ENCODE results near the gene PEX19.
A peak's percentile ranks its signal among the peaks of the same experiment; 100 is the strongest.
"Not testable (repeated sequence)": the region's sequence is repeated elsewhere in the genome, so short reads cannot be mapped to it uniquely, and the experiment has no call there.

Gene PEX19

DNA sequence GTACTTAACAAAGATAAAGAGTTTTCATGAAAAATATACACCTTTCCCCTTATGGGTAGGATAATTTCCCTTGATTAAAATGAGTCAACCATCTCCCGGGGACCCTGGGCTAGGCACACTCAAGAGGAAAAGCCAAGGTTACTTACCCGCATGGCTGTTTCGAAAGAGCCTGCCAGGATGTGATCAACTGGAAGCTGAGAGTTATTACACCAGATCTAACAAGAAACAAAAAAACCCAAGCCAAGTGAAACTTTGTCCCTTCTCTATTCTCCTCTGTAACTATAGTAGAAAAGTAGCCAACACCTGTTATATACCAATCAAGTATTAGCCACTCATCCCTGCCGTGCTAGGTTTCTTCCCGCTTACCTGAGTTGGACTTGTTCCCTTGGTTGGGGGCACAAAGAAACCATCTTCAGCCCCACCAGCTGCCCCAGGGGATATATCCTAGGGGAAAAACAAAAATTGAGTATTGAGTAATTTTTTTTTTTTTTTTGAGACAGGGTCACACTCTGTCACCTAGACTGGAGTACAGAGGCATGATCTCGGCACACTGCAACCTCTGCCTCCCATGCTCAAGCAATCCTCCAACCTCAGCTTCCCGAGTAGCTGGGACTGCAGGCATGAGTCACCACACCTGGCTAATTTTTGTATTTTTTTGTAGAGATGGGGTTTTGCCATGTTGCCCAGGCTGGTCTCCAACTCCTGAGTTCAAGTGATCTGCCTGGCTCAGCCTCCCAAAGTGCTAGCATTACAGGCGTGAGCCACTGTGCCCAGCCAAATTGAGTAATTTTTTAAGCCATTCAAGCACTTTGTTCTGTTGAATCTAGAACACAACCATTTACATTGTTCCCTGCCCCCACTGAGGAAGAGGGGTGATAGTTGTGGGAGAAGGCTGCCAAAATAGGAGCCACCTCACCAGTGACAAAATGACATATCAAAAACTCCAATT, 8.4 kb upstream of the PEX19 start:
- ATAC-seq = no peak
- Mint-ChIP-seq H3K27ac (no peak overlapping the region), H3K27me3 (no peaks in the 10 kb centered on the region)

DNA sequence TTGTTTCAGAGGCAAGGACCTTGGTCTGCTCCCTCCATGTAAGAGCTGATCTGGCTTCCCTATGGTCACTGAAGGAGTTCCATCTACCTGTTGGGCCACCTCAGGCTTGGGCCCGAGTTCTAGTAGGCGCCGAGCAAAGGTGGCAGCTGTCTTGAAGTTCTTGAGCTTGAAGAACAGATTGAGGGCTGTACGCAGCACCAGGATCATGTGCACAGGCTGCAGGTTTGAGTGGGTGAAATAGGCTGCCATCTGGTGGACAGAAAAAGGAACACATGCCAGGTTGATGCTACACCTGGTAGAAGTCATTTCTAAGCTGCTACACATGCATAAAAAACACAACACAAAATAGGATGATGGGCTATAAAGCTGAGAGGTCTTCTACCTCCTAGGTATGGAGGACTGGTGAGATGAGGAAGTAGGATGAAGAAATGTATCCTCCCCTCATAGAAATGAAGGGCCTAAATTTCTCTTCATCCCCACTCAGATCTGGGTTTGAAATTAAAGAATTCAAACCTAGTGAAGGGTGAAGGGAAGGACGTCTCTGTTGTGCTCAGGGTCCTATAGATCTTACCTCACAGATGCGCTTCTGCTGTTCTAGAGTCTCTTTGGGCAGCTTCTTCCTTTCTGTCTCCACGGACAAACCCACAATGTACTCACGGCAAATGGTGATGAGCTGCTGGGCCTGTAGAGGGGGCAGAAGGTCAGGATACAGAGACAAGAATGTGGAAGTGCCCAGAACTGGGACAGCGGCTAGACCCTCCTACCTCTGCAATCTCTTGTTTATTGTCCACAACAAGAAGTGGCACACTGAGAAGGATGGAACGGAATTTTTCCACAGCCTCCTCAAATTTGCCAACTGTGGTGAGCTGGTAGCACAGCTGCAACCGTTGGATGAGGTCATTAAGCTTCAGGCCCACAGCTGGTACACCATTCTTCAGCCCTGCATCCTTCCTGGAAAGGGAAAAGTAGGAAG, 6.6 kb upstream of the PEX19 start:
- peaks cover 49% of the 10 kb centered on the region for H3K36me3 Mint-ChIP-seq (ENCODE audit: low read depth)
- H3K27ac Mint-ChIP-seq = no peak overlapping the region

More for the DNA sequence above, 8.4 kb upstream of the PEX19 start:
- no peaks in the 10 kb centered on the region for H3K4me1 Mint-ChIP-seq
- no peaks in the 10 kb centered on the region for H3K9me3 Mint-ChIP-seq
- no peak for DNase-seq
- H3K36me3 Mint-ChIP-seq (ENCODE audit: low read depth) = peaks cover 63% of the 10 kb centered on the region
- no peak overlapping the region for H3K4me3 Mint-ChIP-seq

DNA sequence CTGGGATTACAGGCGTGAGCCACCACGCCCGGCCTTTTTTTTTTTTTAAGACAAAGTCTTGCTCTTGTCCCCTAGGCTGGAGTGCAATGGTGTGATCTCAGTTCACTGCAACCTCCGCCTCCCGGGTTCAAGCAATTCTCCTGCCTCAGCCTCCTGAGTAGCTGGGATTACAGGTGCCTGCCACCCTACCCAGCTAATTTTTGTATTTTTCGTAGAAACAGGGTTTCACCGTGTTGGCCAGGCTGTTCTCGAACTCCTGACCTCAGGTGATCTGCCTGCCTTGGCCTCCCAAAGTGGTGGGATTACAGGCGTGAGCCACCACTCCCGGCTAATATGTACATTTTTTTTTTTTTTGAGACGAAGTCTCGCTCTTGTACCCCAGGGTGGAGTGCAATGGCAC, 2.8 kb upstream of the PEX19 start:
- H3K9me3 Mint-ChIP-seq, H3K27ac Mint-ChIP-seq, DNase-seq, H3K4me3 Mint-ChIP-seq, ATAC-seq, H3K27me3 Mint-ChIP-seq: not testable (repeated sequence)
- Mint-ChIP-seq H3K4me1 (peaks cover 25% of the 10 kb centered on the region), H3K36me3 (ENCODE audit: low read depth) (peaks cover 30% of the 10 kb centered on the region)

More for the DNA sequence above, 6.6 kb upstream of the PEX19 start:
- no peaks in the 10 kb centered on the region for H3K9me3 Mint-ChIP-seq
- no peaks in the 10 kb centered on the region for H3K4me1 Mint-ChIP-seq
- peak; percentile 57 for DNase-seq
- no peaks in the 10 kb centered on the region for H3K27me3 Mint-ChIP-seq
- H3K4me3 Mint-ChIP-seq = no peak overlapping the region
- ATAC-seq = peak; percentile 88

DNA sequence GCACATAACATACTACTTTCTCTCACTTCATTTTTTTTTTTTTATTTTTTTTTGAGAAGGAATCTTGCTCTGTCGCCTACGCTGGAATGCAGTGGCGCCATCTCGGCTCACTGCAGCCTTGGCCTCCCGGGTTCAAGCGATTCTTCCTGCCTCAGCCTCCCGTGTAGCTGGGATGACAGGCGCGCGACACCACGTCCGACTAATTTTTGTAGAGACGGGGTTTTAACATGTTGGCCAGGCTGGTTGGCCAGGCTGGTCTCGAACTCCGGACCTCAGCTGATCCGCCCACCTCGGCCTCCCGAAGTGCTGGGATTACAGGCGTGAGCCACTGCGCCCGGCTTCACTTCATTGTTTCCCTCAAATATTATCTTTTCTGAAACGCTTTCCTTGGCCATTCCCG, 573 bp upstream of the PEX19 start:
- peaks cover 17% of the 10 kb centered on the region for H3K36me3 Mint-ChIP-seq (ENCODE audit: low read depth)
- no peaks in the 10 kb centered on the region for H3K9me3 Mint-ChIP-seq
- ATAC-seq (no peak), DNase-seq (no peak)
- peaks cover 25% of the 10 kb centered on the region for H3K4me1 Mint-ChIP-seq
- H3K27ac Mint-ChIP-seq = no peak overlapping the region
- H3K27me3 Mint-ChIP-seq = no peaks in the 10 kb centered on the region
- peak overlapping the region; percentile 98 for H3K4me3 Mint-ChIP-seq

DNA sequence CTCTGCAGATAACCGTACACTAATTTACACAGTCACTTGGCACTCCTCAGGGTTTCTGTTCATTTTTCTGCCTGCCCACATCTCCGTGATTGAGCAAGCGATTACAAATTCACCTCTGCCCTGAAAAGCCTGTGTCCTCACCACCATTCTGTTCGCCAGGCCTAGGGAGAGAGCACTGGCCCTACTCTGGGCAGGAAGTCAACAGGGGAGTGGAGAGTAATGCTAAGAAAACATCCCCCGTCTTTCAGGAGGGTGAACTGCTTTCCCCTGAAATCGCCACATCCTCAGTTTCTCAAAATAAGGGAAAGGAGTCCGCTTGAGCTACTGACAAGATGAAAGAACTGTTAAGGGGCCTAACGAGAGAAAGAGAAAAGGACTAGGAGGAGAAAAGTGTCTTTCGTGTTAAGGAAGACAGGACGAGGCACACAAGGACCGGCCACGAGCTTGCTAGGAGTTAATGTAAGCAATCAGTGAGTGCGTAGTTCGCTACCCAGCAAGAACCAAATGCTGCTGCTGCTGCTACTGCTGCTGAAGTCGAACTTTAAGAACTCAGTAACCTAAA, 632 bp downstream of the PEX19 start:
- Mint-ChIP-seq H3K4me3 (peak overlapping the region; percentile 98), H3K27me3 (no peaks in the 10 kb centered on the region), H3K4me1 (peaks cover 25% of the 10 kb centered on the region), H3K27ac (peak overlapping the region; percentile 95), H3K36me3 (ENCODE audit: low read depth) (peaks cover 15% of the 10 kb centered on the region), H3K9me3 (no peaks in the 10 kb centered on the region)
- peak; percentile 29 for ATAC-seq
- no peak for DNase-seq

DNA sequence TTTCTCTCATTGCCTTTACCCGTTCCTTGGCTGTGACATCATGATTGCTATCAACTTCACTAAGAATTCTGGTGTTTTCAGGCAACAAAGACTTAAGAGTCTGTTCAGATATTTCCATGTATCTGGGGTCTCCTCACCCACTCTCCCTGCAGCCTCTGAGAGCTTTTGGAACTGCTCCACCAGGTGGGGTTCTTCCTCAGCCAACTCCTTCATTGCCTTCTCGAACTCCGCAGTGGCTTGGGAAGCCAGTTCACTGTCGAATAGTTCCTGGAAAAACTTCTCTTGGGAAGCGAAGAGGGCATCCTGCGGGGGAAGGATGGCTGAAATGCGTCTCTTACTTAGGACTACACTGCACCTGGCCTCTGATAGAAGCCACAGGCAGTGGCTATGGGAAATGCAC, 2.1 kb downstream of the PEX19 start:
- H3K27me3 Mint-ChIP-seq = no peaks in the 10 kb centered on the region
- H3K36me3 Mint-ChIP-seq (ENCODE audit: low read depth) = peaks cover 17% of the 10 kb centered on the region
- no peaks in the 10 kb centered on the region for H3K9me3 Mint-ChIP-seq
- H3K4me1 Mint-ChIP-seq = peaks cover 25% of the 10 kb centered on the region
- H3K4me3 Mint-ChIP-seq = no peak overlapping the region
- H3K27ac Mint-ChIP-seq = peak overlapping the region; percentile 40
- ATAC-seq (no peak), DNase-seq (no peak)

DNA sequence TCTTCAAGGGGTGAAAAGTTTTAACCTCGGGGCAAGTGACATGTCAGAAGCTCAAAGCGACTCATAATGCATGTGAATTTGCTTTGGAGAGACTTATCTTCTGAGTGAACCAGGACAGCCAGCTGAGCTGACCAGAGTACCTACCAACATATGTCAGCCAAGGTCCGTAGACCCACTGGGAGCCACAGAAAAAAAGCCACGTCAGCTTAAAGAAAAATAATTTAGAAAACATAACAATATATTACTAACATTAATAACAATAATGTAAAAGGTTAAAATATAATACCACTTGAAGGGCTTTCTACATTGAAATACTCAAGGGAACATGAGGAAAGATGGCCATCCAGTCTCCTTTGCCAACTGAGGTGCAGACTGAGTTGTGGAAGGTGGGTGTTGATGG, 6.9 kb downstream of the PEX19 start:
- DNase-seq (no peak), ATAC-seq (no peak)
- no peak overlapping the region for H3K4me3 Mint-ChIP-seq
- H3K27me3 Mint-ChIP-seq = no peaks in the 10 kb centered on the region
- H3K36me3 Mint-ChIP-seq (ENCODE audit: low read depth) = peaks cover 20% of the 10 kb centered on the region
- no peaks in the 10 kb centered on the region for H3K9me3 Mint-ChIP-seq
- no peaks in the 10 kb centered on the region for H3K4me1 Mint-ChIP-seq
- no peak overlapping the region for H3K27ac Mint-ChIP-seq

DNA sequence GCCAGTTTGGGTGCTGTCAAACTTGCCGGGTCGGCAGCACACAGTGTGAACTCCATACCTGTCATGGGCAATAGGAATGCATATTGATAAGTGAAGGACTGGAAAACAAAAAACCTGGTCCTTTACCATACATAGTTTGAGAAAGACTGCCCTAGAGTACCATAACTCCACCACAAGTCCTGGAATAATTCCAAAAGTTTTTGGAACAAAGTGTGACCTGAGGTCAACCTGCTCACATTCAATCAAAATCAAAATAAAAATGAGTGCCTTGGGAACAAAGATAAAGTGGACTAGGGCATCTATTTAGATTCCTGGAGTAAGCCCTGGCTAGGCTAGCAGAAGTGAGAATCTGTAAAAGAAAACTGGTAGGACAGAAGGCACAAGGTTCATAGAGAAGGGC, 7.6 kb downstream of the PEX19 start:
- Mint-ChIP-seq H3K4me1 (no peaks in the 10 kb centered on the region), H3K36me3 (ENCODE audit: low read depth) (peaks cover 18% of the 10 kb centered on the region), H3K27ac (no peak overlapping the region), H3K4me3 (no peak overlapping the region), H3K9me3 (no peaks in the 10 kb centered on the region), H3K27me3 (no peaks in the 10 kb centered on the region)
- no peak for ATAC-seq
- no peak for DNase-seq

DNA sequence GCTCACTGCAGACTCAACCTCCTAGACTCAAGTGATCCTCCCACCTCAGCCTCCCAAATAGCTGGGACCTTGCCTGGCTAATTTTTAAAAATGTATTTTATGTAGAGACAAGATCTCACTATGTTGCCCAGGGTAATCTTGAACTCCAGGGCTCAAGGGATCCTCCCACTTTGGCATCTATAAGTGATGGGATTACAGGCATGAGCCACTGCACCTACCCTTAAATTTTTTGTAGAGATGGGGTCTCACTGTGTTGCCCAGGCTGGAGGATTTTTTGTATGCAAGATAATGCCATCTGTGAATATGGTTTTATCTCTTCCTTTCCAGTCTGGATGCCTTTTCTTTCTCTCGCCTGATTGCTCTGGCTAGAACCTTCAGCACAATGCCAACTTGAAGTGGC, 13.9 kb downstream of the PEX19 start:
- Mint-ChIP-seq H3K27me3 (no peaks in the 10 kb centered on the region), H3K4me1 (no peaks in the 10 kb centered on the region), H3K27ac (no peak overlapping the region), H3K4me3 (no peak overlapping the region), H3K36me3 (ENCODE audit: low read depth) (no peaks in the 10 kb centered on the region), H3K9me3 (no peaks in the 10 kb centered on the region)
- no peak for DNase-seq
- ATAC-seq = no peak

DNA sequence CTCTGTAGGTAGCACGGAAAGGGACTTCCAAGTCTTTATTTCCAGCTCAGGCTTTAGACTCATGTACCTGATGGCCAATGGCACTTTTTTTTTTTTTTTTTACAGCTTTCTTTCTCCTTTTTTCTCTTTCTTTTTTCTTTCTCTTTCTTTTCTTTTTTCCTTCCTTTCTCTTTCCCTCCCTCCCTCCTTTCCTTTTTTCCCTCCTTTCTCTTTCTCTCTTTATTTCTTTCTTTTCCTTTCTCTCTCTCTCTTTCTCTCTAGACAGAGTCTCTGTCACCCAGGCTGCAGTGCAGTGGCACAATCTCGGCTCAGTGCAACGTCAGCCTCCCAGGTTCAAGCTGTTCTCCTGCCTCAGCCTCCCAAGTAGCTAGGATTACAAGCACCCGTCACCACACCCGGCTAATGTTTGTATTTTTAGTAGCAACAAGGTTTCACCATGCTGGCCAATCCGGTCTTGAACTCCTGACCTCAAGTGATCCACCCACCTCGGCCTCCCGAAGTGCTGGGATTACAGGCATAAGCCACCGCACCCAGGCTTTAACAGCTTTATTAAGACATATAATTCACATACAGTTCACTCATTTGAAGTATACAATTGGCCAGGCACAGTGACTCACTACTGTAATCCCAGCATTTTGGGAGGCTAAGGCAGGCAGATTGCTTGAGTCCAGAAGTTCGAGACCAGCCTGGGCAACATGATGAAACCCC, 17.5 kb downstream of the PEX19 start:
- no peak overlapping the region for H3K4me3 Mint-ChIP-seq
- no peak for DNase-seq
- H3K27ac Mint-ChIP-seq = no peak overlapping the region
- H3K4me1 Mint-ChIP-seq = peaks cover 16% of the 10 kb centered on the region
- H3K27me3 Mint-ChIP-seq = peaks cover under 1% of the 10 kb centered on the region
- H3K36me3 Mint-ChIP-seq (ENCODE audit: low read depth) = no peaks in the 10 kb centered on the region
- no peak for ATAC-seq
- no peaks in the 10 kb centered on the region for H3K9me3 Mint-ChIP-seq

DNA sequence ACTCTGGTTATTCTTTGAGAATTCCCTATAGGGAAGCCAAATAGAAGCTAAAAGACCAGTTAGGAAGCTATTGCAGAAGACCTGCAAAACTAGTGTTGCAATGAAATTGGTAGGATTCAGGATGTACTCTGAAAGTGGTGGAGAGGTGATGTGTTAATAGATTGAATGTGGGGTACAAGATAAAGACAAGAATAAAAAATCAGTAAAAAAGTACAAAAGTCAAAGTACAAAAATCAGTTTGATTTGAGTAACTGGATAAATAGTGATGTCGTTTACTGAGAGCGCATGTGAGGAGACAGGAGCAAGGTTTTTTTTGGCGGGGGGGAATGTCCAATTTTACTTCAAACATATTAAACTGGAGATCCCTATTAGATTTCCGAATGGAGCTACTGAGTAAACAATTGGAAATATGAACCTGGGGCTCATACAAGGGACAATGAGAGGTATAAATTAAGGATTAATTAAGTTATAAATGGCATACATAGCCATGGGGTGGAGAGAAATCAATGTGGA, 20.1 kb downstream of the PEX19 start:
- Mint-ChIP-seq H3K36me3 (ENCODE audit: low read depth) (peaks cover 14% of the 10 kb centered on the region), H3K27ac (no peak overlapping the region), H3K4me3 (no peak overlapping the region), H3K27me3 (peaks cover 2% of the 10 kb centered on the region), H3K9me3 (no peaks in the 10 kb centered on the region), H3K4me1 (peaks cover 38% of the 10 kb centered on the region)
- DNase-seq (no peak), ATAC-seq (no peak)

DNA sequence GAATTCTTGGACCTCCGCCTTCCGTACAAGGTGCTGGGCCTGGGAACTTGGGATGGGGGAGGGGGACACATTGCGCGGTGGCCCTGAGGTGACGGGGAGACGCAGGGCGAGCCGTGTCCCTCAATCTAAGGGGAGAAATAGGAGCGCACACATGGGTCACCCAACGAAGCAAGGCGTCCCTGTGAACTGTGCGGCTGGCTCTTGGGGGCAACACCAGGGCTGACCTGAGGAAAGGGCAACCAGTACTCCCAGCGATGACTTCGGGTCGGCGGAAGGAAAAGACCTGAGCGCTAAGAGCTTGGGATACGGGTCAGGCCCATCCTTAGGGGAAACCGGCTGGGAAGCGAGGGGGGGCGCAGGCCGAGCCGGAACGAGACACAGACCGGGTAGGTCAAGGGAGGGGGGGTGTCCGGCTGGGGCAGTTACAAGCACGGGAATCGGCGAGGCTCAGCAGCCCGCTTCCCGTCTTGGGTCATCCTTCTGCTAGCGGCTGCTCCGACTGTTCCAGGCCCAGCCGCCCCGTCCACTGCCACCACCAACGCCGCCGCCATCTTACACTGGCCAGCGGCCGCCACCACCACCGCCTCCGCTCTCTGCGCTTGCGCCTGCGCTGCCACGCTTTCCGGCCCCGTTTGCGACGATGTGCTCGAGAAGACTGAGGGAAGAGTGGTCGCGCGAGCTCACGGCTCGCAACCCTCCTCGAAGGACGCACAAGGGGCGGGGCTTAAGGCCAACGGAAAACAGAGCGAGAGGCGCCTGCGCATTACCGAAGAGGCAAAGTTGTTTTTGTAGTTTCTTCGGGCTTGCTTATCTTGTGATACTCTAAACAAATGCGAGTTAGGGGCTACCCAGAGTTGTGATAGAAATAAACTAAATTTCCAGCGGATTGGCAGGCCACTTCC, 22.8 kb downstream of the PEX19 start, which contains the start of gene DCAF8:
TSS of gene DCAF8 (minus strand) at position 657 of the 902 bp plus-strand sequence. CDS start 18,541 bp downstream, outside the sequence.
- peaks cover 61% of the 10 kb centered on the region for H3K4me1 Mint-ChIP-seq
- H3K4me3 Mint-ChIP-seq = peak within 1 kb of the TSS; percentile 100
- peak within 1 kb of the TSS; percentile 100 for H3K27ac Mint-ChIP-seq
- H3K9me3 Mint-ChIP-seq = no peaks in the 10 kb centered on the region
- DNase-seq = peak; percentile 99
- peak; percentile 82 for ATAC-seq
- peaks cover 2% of the 10 kb centered on the region for H3K27me3 Mint-ChIP-seq
- H3K36me3 Mint-ChIP-seq (ENCODE audit: low read depth) = peaks cover 28% of the 10 kb centered on the region

DNA sequence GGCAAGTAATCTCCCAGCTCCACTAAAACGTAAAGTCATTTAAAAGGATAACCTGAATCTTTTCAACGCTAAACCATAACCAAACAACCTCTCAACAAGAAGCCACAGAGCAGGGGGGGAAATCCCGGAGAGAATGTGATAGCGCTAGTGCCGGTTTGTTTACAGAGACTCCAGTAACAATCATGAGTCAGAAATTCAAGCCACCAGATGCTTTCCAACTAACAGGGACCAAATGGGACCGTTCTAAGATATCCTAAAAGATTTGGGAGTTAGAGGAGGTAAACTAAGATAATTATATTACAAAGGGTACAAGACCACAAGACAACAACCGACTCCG, 23.4 kb downstream of the PEX19 start:
- H3K4me3 Mint-ChIP-seq = peak overlapping the region; percentile 100
- DNase-seq = peak; percentile 68
- no peaks in the 10 kb centered on the region for H3K9me3 Mint-ChIP-seq
- peak overlapping the region; percentile 100 for H3K27ac Mint-ChIP-seq
- ATAC-seq = peak; percentile 59
- peaks cover 66% of the 10 kb centered on the region for H3K4me1 Mint-ChIP-seq
- peaks cover 2% of the 10 kb centered on the region for H3K27me3 Mint-ChIP-seq
- H3K36me3 Mint-ChIP-seq (ENCODE audit: low read depth) = peaks cover 28% of the 10 kb centered on the region
